IPS-20b (cell line): ENCODE measurements around the gene ENOX2.
"Not testable (repeated sequence)": the region's sequence is repeated elsewhere in the genome, so short reads cannot be mapped to it uniquely, and the experiment has no call there.

Experiments
- H3K27ac ChIP-seq: one replicate; pipeline ENCODE4 v1.5.1; 2013; ENCODE audit warnings: low read length
- H3K27me3 ChIP-seq: 2 replicates; pipeline ENCODE4 v1.6.1; 2013; ENCODE audit warnings: mild to moderate bottlenecking, low read length, inconsistent platforms; ENCODE audit not compliant: insufficient read depth
- H3K36me3 ChIP-seq: 2 replicates; pipeline ENCODE4 v1.6.1; 2013; ENCODE audit warnings: low read depth, mild to moderate bottlenecking, inconsistent platforms, low read length, moderate library complexity; ENCODE audit not compliant: insufficient read depth
- H3K4me1 ChIP-seq: 2 replicates; pipeline ENCODE4 v1.6.1; 2013; ENCODE audit warnings: mild to moderate bottlenecking, control low read depth, inconsistent platforms, low read length, moderate library complexity; ENCODE audit not compliant: insufficient read depth
- H3K4me3 ChIP-seq: 2 replicates; pipeline ENCODE4 v1.5.1; 2013; ENCODE audit warnings: mild to moderate bottlenecking, low read length, inconsistent platforms
- H3K9ac ChIP-seq: 2 replicates; pipeline ENCODE4 v1.6.1; 2013; ENCODE audit warnings: low read depth, mild to moderate bottlenecking, inconsistent platforms, low read length, moderate library complexity
- H3K9me3 ChIP-seq: 2 replicates; pipeline ENCODE4 v1.6.1; 2013; ENCODE audit warnings: mild to moderate bottlenecking, low read depth, low read length, inconsistent platforms; ENCODE audit not compliant: insufficient read depth

Gene ENOX2

DNA sequence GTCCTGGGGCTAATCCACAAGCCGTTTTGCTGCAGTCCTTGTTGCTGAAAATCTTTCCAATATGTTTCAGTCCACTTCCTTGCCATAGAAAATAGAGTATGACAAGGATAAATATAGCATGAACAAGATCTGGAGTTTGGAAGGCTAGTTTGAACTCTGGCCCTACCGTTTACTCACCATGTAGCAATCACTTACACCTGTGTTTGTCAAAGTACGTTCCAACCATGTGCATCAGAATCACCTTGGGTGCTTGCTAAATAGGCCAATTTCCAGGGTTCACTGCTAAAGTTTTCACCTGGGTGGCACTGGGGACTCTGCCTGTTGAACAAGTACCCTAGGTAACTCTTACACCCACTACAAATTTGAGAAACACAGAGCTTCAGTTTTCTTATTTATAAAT lies 188.9 kb downstream of the ENOX2 start:
- Histone ChIP-seq H3K9me3 (no peaks in the 10 kb centered on the region), H3K27ac (no peak overlapping the region), H3K27me3 (no peaks in the 10 kb centered on the region), H3K9ac (no peak overlapping the region), H3K4me3 (no peak overlapping the region), H3K4me1 (peaks cover 9% of the 10 kb centered on the region), H3K36me3 (no peaks in the 10 kb centered on the region)

DNA sequence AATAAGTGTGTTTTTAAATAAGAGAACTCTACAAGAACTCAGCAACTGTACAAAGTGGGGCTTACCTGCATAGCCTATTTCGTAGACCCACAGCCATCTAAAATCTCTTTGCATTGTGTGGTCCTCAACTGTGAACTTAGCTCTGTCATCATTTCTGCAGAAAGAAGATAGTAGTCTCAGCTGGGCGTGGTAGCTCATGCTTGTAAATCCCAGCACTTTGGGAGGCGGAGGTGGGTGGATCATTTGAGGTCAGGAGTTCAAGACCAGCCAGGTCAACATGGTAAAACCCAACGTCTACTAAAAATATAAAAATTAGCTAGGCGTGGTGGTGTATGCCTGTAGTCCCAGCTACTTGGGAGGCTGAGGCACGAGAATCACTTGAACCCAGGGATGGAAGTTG lies 193.8 kb downstream of the ENOX2 start:
- H3K27ac ChIP-seq, H3K9ac ChIP-seq, H3K4me3 ChIP-seq, H3K27me3 ChIP-seq, H3K9me3 ChIP-seq, H3K36me3 ChIP-seq, H3K4me1 ChIP-seq: not testable (repeated sequence)

DNA sequence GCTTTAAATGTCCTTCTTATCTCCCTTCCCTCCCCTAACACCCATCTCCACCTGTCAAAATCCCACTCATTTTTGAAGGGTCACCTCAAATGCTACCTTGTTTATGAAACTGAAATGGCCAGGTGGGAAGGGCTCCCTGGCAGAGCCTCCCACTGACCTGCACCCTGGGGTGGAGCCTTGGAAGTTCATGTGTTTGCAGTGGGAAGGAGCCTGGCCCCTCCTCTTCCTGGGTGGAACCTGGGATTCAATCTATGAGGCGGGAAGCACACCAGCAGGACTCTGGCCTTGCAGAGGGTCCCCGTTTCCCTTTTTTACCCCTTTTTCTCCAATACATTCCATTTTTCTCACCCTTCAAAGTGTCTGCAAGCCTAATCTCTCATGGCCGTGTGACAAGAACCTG lies 197.4 kb downstream of the ENOX2 start:
- Histone ChIP-seq H3K4me3 (no peak overlapping the region), H3K36me3 (no peaks in the 10 kb centered on the region), H3K9me3 (no peaks in the 10 kb centered on the region), H3K27ac (no peak overlapping the region), H3K4me1 (no peaks in the 10 kb centered on the region), H3K9ac (no peak overlapping the region), H3K27me3 (no peaks in the 10 kb centered on the region)

DNA sequence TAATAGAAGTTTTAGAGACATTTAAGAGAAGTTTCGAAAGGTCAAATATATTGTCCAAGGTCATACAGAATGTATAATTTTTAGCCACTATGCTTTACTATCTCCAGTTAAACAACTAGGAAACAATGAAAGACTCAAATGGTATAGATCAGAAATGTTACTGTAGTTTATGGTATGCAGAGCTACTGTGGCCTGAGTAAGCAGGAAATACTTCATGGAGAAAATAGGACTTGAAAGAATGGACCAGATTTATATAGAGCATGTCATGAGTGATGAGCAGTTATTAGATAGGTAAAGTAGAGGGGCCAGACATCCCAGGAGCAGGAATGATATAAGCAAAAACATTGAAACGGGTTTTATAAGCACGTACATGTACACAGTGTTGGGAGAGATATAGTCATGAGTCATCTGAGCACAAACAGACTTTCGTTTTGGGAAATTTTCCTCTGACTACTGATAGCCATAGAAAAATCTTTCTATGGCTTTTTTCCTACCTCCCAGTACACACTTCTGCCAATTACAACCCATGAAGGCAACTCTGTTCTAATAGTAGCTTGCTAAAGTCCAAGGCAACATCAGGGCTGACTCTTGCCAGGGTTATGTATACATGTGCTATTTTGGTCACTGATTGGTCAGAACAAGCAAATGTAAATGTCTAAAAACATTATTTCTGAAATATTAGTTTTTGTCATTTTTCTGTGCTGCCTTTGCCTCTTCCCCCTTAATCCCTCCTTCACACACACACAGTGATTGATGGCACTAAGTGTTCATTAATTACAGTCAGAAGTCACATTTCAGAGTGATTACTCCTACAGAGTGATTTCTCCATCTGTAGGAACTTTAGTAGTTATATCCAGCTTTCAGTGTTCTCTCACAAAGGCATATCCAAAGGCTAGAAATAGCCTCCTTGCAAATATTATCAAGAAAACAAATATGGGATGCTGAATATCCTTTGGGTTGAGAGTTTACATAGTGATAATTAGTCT lies 198.7 kb downstream of the ENOX2 start:
- Histone ChIP-seq H3K9ac (no peak overlapping the region), H3K36me3 (no peaks in the 10 kb centered on the region), H3K27ac (no peak overlapping the region), H3K4me3 (no peak overlapping the region), H3K27me3 (no peaks in the 10 kb centered on the region), H3K4me1 (no peaks in the 10 kb centered on the region), H3K9me3 (no peaks in the 10 kb centered on the region)

DNA sequence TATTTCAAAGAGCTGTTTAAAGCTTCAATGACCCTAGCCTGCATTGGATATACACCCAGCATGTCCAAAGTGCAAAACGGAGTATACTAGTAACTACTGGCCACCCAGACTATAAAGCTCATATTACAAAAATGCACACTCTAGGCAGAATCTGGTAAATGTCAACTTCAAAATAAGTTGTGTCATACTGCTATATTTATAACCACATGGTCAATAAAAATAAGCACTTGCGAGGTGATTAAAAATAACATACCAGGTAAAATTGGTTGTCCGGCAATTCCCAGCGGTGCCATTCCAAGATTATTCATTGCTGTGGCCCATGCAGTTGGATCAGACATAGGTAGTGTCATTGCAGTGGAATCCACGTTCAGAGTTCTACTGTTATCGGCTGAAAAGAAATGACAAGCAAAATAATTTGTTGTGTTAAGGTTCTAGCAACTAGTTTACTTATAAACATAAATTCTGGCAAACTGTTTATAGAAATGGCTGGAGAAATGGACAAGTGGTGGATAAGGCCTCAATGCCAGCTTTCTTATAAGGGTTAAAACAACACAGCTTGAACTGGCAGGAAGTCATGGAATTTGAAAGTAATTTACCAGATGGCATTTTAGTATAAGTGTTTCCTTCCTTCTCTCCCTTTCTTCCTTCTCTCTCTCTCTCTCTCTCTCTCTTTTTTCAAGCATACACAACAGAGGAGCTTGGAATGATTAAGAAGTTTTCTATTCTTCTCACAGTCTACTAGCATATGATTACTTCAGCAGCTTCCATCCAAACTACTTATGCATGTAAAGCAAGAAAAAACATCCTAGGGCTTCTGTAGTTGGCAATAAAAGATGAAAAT lies 199.9 kb downstream of the ENOX2 start:
- no peak overlapping the region for H3K9ac ChIP-seq
- H3K27ac ChIP-seq = no peak overlapping the region
- H3K4me3 ChIP-seq = no peak overlapping the region
- H3K27me3 ChIP-seq = no peaks in the 10 kb centered on the region
- H3K4me1 ChIP-seq = no peaks in the 10 kb centered on the region
- H3K9me3 ChIP-seq = no peaks in the 10 kb centered on the region
- H3K36me3 ChIP-seq = no peaks in the 10 kb centered on the region

DNA sequence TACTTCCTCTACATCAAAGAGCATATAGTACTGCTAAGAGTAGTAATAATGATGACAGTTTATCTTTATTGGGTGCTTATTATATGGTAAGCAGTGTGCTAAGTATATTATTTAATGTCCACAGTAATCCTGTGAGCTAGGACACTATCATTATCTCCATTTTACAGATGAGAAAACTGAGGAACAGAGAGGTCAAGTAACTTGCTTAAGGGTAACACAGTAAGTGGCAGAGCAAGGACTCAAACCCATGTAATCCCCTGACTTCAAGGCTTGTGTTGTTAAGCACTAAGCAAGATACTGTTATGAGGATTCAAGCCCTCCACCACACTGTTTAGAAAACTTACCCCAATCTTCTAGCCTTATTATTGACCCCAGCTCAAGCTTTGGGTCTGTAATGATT lies 202.4 kb downstream of the ENOX2 start:
- Histone ChIP-seq H3K9ac (no peak overlapping the region), H3K4me3 (no peak overlapping the region), H3K36me3 (no peaks in the 10 kb centered on the region), H3K27ac (no peak overlapping the region), H3K27me3 (no peaks in the 10 kb centered on the region), H3K4me1 (no peaks in the 10 kb centered on the region), H3K9me3 (no peaks in the 10 kb centered on the region)

DNA sequence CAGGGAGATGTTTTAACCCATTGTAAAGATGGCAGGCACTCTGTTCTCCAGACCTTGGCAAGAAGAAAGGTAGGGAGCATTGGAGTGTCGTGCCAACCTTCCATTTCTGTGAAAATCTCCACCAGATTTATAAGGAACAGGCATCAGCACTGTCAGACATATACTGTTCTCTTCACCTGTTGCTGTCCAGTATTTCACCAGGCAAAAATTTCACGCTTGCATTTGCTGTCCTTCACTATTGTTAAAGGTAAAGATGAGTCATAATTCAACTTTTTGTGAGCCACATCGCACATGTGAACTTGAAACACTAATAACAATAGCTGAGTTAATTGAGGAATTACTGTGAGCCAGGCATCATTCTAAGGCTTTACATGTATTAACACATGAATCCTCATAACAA lies 203.4 kb downstream of the ENOX2 start:
- H3K4me3 ChIP-seq = no peak overlapping the region
- H3K27ac ChIP-seq = no peak overlapping the region
- no peak overlapping the region for H3K9ac ChIP-seq
- H3K36me3 ChIP-seq = no peaks in the 10 kb centered on the region
- H3K9me3 ChIP-seq = no peaks in the 10 kb centered on the region
- H3K4me1 ChIP-seq = no peaks in the 10 kb centered on the region
- H3K27me3 ChIP-seq = no peaks in the 10 kb centered on the region

DNA sequence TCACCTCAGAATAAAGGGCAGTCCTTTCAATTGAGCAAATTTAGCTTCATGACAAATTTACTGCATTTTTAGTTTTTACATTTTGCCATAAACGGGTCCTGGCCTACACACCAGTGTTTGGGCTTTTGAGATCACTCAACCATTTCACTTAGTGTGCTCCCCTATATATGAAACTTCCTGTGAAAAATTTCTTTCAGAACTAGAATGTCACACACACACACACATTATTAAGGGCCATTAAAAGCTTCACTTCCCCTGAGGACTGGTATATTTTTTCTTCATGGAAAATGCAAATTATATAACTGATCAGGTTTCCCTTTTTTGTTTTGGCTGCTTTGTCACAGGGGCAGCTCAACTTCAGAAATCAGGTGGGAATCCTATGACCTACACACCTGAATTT lies 206.5 kb downstream of the ENOX2 start:
- no peaks in the 10 kb centered on the region for H3K4me1 ChIP-seq
- no peaks in the 10 kb centered on the region for H3K36me3 ChIP-seq
- no peaks in the 10 kb centered on the region for H3K27me3 ChIP-seq
- no peak overlapping the region for H3K27ac ChIP-seq
- H3K9me3 ChIP-seq = no peaks in the 10 kb centered on the region
- no peak overlapping the region for H3K4me3 ChIP-seq
- no peak overlapping the region for H3K9ac ChIP-seq

DNA sequence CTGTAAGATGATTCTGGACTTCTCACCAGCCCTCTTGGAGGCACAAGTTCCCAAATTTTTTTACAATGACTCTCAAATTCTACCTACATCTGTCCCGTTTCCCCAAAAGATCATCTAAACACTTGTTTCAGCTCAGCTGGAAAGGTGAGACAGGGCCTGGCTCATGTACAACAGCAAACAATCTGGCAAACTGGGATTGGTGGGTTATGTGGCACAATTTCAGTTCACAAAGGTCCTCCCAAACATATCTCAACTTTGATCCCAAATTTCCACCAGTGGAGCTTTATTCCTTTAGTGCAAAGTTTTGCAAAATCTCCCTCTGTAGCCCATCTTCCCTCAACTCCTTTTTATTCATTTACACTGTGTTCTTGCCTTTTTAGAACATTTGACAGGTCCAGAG lies 207.1 kb downstream of the ENOX2 start:
- Histone ChIP-seq H3K27ac (no peak overlapping the region), H3K4me1 (no peaks in the 10 kb centered on the region), H3K9ac (no peak overlapping the region), H3K36me3 (no peaks in the 10 kb centered on the region), H3K4me3 (no peak overlapping the region), H3K9me3 (no peaks in the 10 kb centered on the region), H3K27me3 (no peaks in the 10 kb centered on the region)

DNA sequence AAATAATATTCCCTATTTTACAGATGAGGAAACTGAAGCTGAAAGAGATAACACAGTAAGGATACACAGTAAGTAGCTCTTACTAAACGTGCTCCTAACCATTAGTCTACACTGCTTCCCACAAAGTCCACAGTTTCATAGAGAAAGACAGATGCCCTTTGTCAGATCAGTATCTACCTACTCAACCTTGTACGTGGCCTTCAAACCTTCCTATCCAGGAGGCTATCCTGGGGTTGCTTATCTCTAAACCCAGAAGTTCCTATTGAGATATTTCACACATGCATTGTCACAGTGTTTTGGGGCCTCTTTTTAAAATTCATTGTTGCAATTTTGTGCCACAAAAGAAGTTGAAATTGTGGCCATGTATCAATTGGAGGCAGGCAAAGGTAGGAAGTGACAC lies 208.0 kb downstream of the ENOX2 start:
- Histone ChIP-seq H3K9me3 (no peaks in the 10 kb centered on the region), H3K36me3 (no peaks in the 10 kb centered on the region), H3K9ac (no peak overlapping the region), H3K27ac (no peak overlapping the region), H3K4me1 (no peaks in the 10 kb centered on the region), H3K27me3 (no peaks in the 10 kb centered on the region), H3K4me3 (no peak overlapping the region)

DNA sequence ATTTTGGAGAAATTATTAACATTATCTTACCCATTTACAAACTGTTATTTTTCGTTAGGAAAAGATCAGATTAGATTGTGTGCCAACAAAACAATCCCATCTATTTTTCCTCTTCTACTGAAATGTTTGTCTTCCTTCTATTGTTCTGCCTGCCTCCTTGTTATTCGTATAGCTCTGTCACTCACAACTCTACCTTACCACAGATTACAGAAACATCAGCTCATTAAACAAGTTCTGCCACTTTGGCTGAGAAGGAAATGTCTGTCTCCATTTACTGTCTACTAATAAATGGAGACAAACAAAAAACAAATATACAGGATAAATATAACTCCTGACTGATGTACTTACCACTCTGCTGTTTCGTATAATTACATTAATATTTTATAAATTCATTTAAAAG lies 211.4 kb downstream of the ENOX2 start:
- Histone ChIP-seq H3K36me3 (no peaks in the 10 kb centered on the region), H3K4me1 (no peaks in the 10 kb centered on the region), H3K4me3 (no peak overlapping the region), H3K27me3 (no peaks in the 10 kb centered on the region), H3K9me3 (no peaks in the 10 kb centered on the region), H3K27ac (no peak overlapping the region), H3K9ac (no peak overlapping the region)

DNA sequence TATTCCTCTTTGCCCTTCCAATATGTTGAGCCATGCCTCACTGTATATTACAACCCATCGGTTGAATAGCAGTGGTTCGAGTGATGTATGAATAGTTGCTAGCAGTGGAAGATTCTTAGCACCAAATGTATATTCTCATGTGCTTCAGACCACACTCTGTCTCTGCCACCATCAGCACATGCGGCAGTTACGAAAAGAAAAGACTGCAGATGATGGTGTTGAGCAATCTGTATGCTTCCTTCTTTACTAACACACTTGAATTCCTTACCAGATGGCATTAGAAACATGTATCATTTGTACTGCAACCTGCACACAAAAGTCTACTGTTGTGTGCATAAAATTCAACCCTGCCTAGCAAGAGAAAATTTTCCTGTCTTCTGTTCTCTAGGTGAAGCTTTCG lies 214.6 kb downstream of the ENOX2 start:
- no peak overlapping the region for H3K9ac ChIP-seq
- H3K4me1 ChIP-seq = no peaks in the 10 kb centered on the region
- no peak overlapping the region for H3K4me3 ChIP-seq
- H3K27ac ChIP-seq = no peak overlapping the region
- H3K27me3 ChIP-seq = no peaks in the 10 kb centered on the region
- no peaks in the 10 kb centered on the region for H3K36me3 ChIP-seq
- H3K9me3 ChIP-seq = no peaks in the 10 kb centered on the region
